Kidney (tissue), 14 donors: ENCODE results near the gene NR2F1. TPM values are rescaled to one million over a fixed set of nuclear protein-coding genes. Genes with fewer than 3 reads are reported as not detected.
A peak's percentile ranks its signal among the peaks of the same experiment; 100 is the strongest.

Experiments
- DNase-seq, 5 donors: peaks; one replicate each; pipeline ENCODE4 v3.0.0-alpha.2; 2013 to 2020
- FAIRE-seq: peaks from 2 replicates; lab custom pipeline; 2012; peaks lifted over from hg19 to GRCh38; lab: Jason Lieb, UNC
- H3K27ac ChIP-seq, 2 donors: one replicate each; pipeline ENCODE4 v1.7.0; 2013; ENCODE audit warnings: low read depth in 2 of 2, low read length in 2 of 2, inconsistent platforms in 1 of 2
- H3K27me3 ChIP-seq: one replicate; pipeline ENCODE4 v1.7.1; 2013; ENCODE audit warnings: low read length, inconsistent platforms; ENCODE audit not compliant: control insufficient read depth, insufficient read depth
- H3K36me3 ChIP-seq, 3 donors: one replicate each; pipeline versions ENCODE4 v1.7.0 to v1.7.1; 2013; ENCODE audit warnings: low read length in 3 of 3, control low read depth in 1 of 3, inconsistent platforms in 1 of 3; ENCODE audit not compliant: insufficient read depth in 3 of 3, control insufficient read depth in 2 of 3
- H3K4me1 ChIP-seq, 3 donors: one replicate each; pipeline versions ENCODE4 v1.7.0 to v1.7.1; 2013; ENCODE audit warnings: low read length in 3 of 3, inconsistent platforms in 1 of 3, low read depth in 1 of 3; ENCODE audit not compliant: control insufficient read depth in 2 of 3, insufficient read depth in 2 of 3
- H3K4me3 ChIP-seq, 3 donors: one replicate each; pipeline versions ENCODE4 v1.7.0 to v1.8.1; 2013; ENCODE audit warnings: low read length in 3 of 3, control low read depth in 1 of 3, inconsistent platforms in 1 of 3
- H3K9ac ChIP-seq, 3 donors: one replicate each; pipeline versions ENCODE4 v1.7.0 to v1.7.1; 2013; ENCODE audit warnings: low read length in 3 of 3, control low read depth in 1 of 3, inconsistent platforms in 1 of 3
- H3K9me3 ChIP-seq, 3 donors: one replicate each; pipeline versions ENCODE4 v1.7.0 to v1.7.1; 2013; ENCODE audit warnings: low read length in 3 of 3, control low read depth in 1 of 3, inconsistent platforms in 1 of 3; ENCODE audit not compliant: control insufficient read depth in 2 of 3, insufficient read depth in 1 of 3
- intact Hi-C: fragments of 100-400 bp; cut with DNase I; formaldehyde crosslinking; loops from one replicate; pipeline ENCODE4 v1.11.1; 2022
- polyA plus RNA-seq: library from polyadenylated mRNA; stranded (reverse); fragments of 350-450 nt; fragmentation: Illumina TruSeq; extraction: RNeasy Lipid Tissue Mini Kit (QIAGEN cat#74804); gene quantifications from one replicate; pipeline ENCODE4 v1.2.3, GENCODE V29; 2014; ENCODE audit warnings: low read depth, low replicate concordance; ENCODE audit not compliant: insufficient read depth
- total RNA-seq: library from RNA; stranded (reverse); fragmentation: NEBNext Ultra II Directional; extraction: Animal tissue kit (Norgen Biotek cat#: 25700); gene quantifications from one replicate; pipeline ENCODE4 v1.2.1, GENCODE V29; 2021
- TF ChIP-seq, protein P1 (sequence below): IDR thresholded peaks from 3 replicates; pipeline ENCODE4 v1.5.1; 2012; ENCODE audit warnings: mild to moderate bottlenecking, moderate library complexity, borderline replicate concordance; ENCODE audit not compliant: insufficient read depth; ENCODE audit errors: extremely low read depth
- donor health status: control.
- donor health status: control.
- donor health status: control.
- donor health status: control.
- donor health status: control.
- donor health status: DM: yes; HTN: yes; CAD: no.
- donor health status: Normal renal cell carcinoma (clear cell type).

The NR2F1 gene
- total and polyA plus RNA-seq, 2 donors from 2014 or later = 22.8 to 49.5 TPM

DNA sequence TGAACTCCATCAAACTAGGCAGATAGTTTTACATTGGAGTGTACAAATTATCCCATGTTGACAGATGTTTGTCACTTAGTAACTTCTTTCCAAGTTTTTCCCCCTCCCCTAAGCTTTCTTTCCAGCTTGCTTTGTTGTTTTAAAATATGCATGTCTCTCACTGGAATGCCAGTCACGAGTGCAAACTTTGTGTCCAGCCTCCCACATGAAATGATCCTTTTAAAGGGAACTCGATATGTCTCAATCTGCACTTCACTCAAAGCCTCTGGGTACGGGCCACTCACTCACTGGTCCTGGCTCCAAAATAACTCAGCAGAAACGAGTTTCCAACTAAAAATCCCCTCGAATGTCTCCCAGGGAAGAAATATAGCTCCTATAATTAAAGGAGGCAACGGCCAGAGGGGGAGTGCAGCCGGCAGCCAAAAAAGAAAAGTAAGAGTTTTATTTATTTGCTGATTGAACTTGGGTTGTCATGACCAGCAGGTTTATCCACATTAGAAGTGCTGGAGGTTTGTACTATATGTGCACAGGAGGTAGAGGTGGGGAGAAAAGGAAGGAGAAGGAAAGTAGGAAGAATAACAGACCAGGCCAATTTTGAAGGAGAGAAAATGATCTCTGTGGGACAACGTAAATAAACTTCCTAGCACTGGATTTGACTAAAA, 17.5 kb downstream of the NR2F1 start:
- FAIRE-seq = no peak
- DNase-seq = peak in 4 of 5 donors; percentile 89 to 97 (median 92)
- Histone ChIP-seq H3K36me3 (no peaks in the 10 kb centered on the region), H3K9me3 (no peaks in the 10 kb centered on the region), H3K4me1 (peaks cover 0 to 8% (median 5%) of the 10 kb centered on the region in 3 donors), H3K4me3 (peak overlapping the region; percentile 14 to 51 (median 45)), H3K27ac (peak overlapping the region; percentile 39 to 56), H3K27me3 (peaks cover 2% of the 10 kb centered on the region), H3K9ac (peak overlapping the region in 1 of 3 donors; percentile 58)
- TF ChIP-seq, protein P1, sequence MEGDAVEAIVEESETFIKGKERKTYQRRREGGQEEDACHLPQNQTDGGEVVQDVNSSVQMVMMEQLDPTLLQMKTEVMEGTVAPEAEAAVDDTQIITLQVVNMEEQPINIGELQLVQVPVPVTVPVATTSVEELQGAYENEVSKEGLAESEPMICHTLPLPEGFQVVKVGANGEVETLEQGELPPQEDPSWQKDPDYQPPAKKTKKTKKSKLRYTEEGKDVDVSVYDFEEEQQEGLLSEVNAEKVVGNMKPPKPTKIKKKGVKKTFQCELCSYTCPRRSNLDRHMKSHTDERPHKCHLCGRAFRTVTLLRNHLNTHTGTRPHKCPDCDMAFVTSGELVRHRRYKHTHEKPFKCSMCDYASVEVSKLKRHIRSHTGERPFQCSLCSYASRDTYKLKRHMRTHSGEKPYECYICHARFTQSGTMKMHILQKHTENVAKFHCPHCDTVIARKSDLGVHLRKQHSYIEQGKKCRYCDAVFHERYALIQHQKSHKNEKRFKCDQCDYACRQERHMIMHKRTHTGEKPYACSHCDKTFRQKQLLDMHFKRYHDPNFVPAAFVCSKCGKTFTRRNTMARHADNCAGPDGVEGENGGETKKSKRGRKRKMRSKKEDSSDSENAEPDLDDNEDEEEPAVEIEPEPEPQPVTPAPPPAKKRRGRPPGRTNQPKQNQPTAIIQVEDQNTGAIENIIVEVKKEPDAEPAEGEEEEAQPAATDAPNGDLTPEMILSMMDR = no peak
- intact Hi-C loops = loop anchor here (10.0 kb wide), 1 partner anchor 204 kb away; no protein-coding TSS in a partner anchor

DNA sequence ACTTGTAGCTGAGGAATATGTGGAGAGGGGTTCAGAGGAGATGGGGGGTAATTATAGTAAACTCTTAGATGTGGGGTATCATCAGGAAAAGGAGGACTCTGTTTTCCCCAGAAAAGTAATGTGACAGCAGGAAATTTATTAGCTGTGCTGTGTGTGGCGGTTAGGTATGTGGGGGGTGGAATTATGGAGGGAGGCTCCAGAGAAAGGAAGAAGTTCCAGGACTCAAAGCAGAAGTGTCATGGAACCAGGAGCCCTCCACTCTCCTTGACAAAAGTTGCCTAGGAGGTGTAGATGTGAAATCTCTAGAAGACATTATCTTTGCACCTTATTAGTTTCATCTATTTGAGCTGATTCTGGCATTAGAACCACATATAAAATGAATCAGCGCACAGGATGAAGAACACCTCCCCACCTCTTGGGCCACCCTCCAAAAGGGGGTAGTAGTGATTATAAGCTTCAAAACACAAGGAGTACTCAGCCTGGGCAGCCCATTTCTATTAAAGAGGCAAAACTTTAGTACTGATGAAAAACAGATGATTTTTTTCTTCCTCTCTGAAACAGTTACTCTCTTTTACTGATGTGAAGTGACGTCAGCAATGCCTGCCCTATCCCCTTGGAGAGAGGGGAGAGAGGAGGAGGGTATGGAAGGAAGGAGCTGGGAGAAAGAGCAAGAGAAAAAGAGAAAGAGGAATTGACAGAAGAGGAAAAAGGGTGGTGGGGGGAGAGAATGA, 18.2 kb downstream of the NR2F1 start:
- Histone ChIP-seq H3K4me3 (peak overlapping the region; percentile 18 to 51 (median 45)), H3K9me3 (no peaks in the 10 kb centered on the region), H3K36me3 (no peaks in the 10 kb centered on the region), H3K9ac (peak overlapping the region in 2 of 3 donors; percentile 55 to 58), H3K4me1 (peaks cover 0 to 8% (median 5%) of the 10 kb centered on the region in 3 donors), H3K27me3 (peaks cover 2% of the 10 kb centered on the region), H3K27ac (peak overlapping the region; percentile 59 to 61)
- TF ChIP-seq, protein P1 = no peak
- intact Hi-C loops = loop anchor here (10.0 kb wide), 1 partner anchor 204 kb away; no protein-coding TSS in a partner anchor
- FAIRE-seq (no peak), DNase-seq (peak in 4 of 5 donors; percentile 56 to 93 (median 72))

DNA sequence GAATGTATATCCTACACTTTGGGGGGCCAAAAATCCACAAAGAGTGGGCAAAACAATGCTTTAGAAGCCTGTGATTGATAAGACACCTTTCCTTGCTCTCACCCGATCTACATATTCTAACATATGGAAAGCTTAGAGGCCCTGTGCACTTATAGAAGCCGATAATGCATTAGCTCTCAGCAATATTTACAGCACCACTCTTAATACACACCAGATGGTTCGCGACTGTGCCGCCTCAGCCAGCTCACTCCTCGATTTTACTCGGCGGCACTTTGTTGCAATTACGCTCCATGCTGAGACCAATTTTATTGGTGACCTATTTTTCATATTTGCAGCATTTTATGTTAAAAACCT, 18.8 kb downstream of the NR2F1 start:
- Histone ChIP-seq H3K27me3 (peaks cover 2% of the 10 kb centered on the region), H3K9ac (peak overlapping the region in 2 of 3 donors; percentile 55 to 58), H3K36me3 (no peaks in the 10 kb centered on the region), H3K4me3 (peak overlapping the region; percentile 18 to 51 (median 45)), H3K9me3 (no peaks in the 10 kb centered on the region), H3K4me1 (peaks cover 0 to 8% (median 5%) of the 10 kb centered on the region in 3 donors), H3K27ac (peak overlapping the region; percentile 59 to 61)
- intact Hi-C loops = loop anchor here (10.0 kb wide), 1 partner anchor 203 kb away; no protein-coding TSS in a partner anchor
- FAIRE-seq (no peak), DNase-seq (peak in 4 of 5 donors; percentile 29 to 66 (median 54))
- TF ChIP-seq, protein P1 = no peak
